Daoy (cell line): ENCODE results near the gene PTDSS2. TPM values are rescaled to one million over a fixed set of nuclear protein-coding genes. Genes with fewer than 3 reads are reported as not detected.
A peak's percentile ranks its signal among the peaks of the same experiment; 100 is the strongest.

Experiments
- DNase-seq: peaks from one replicate; pipeline ENCODE4 v3.0.0-alpha.2; 2015; ENCODE audit warnings: low read depth
- total RNA-seq: library from RNA; depleted of rRNA; stranded (reverse); fragments of >200 nt; shearing (Covaris generic); gene quantifications from 2 replicates; pipeline ENCODE4 v1.2.3, GENCODE V29; 2014

PTDSS2 gene
- total RNA-seq, 1 experiment from 2014 or later = 16.2 TPM

GRCh38 chr11:490186-490929 is 40.3 kb downstream of the PTDSS2 start:
- no peak for DNase-seq

DNA sequence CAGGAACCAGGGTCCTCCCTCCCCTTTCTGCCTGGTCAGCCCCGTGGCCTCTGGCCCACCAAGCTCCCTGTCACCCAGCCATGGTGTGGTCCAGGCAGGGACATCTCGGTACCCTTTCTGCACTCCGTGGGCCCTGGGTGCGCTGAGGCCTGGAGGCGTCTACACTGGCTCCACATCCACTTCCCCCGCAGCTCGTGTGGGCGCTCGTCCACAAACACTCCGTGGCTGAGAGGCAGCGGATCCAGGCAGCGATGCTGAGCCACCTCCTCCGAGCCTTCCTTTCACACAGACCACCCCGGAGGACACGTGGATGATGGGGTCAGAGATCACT is 40.8 kb downstream of the PTDSS2 start:
- DNase-seq = no peak

GRCh38 chr11:491358-491757 is 41.3 kb downstream of the PTDSS2 start:
- DNase-seq = no peak

- DNase-seq = no peak
Observed at GRCh38 chr11:492427-493226, 42.5 kb downstream of the PTDSS2 start.

DNA sequence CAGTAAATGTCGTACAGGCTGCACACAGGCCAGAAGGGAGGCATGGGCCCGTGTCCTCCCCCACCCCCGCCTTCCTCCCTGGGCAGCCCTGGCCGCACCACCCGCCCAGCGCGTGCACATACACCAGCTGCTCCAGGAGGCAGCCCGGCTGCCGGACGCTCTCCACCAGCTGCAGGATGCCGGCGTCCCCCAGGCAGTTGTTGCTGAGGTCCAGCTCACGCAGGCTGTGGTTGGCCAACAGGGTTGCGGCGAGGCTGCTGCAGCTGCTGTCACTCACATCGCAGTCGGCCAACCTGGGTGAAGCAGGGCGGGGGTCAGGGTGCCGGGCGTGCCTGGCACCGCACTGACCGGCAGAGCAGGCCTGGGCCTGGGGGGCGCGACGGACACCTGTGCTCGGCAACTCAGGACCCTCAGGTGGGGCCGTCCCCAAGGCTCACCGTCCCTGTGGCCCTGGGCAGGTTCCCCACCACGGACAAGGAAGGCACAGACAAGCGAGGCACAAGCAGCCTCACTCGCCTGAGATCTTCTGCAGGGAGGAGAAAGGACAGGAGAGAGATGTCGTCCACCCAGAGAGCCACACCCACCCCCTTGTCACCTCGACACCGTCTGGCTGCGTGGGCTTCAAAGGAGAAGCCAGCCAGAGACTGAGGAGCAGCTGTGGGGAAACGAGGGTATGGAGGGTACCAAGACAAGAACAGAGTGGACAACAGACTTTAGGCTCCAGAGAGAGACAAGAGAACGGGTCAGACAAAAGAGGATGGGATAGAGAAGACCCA is 44.9 kb downstream of the PTDSS2 start:
- DNase-seq = no peak

GRCh38 chr11:495537-495931 is 45.5 kb downstream of the PTDSS2 start:
- DNase-seq = no peak

DNA sequence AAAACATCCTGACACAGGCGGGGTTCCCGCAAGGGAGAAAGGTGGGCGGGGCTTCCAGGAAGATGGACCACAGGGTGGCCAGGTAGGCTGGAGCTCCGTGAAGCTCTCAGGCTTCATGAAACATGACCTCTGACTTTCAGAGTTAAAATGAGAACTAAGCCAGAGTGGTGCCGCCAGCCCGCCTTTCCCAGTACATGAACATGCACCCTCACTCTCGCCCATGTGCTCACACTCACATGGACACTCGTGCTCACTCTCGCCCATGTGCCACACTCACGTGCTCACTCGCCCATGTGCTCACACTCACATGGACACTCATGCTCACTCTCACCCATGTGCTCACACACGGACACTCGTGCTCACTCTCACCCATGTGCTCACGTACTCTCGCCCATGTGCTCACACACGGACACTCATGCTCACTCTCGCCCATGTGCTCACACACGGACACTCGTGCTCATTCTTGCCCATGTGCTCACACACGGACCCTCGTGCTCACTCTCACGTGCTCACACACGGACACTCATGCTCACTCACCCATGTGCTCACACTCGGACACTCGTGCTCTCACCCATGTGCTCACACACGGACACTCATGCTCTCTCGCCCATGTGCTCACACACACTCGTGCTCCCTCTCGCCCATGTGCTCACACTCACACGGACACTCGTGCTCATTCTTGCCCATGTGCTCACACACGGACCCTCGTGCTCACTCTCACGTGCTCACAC is 46.9 kb downstream of the PTDSS2 start:
- DNase-seq = no peak

DNA sequence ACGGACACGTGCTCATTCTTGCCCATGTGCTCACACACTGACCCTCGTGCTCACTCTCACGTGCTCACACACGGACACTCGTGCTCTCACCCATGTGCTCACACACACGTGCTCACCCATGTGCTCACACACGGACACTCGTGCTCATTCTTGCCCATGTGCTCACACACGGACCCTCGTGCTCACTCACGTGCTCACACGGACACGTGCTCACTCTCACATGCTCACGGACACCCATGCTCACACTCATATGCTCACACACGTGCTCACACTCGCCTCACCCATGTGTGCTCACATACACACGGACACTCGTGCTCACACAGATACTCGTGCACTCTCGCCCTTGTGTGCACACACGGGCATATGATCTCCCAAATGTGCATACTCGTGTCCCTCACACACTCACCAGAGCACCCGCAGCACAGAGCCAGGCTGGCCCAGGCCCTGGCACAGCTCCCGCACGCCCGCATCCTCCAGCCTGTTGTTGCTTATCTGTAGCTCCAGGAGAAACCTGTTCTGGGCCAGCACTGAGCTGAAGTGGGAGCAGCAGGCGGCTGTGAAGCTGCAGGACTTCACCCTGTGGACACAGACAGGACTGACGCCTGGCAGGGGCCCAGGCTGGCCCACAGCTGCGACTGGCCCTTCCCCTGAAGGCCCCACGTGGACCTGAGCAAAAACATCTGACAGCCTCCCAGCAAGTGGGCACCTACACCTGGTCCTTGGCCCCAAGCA is 47.7 kb downstream of the PTDSS2 start:
- DNase-seq = no peak

- DNase-seq = no peak
Observed at GRCh38 chr11:498297-499181, 48.5 kb downstream of the PTDSS2 start.

DNA sequence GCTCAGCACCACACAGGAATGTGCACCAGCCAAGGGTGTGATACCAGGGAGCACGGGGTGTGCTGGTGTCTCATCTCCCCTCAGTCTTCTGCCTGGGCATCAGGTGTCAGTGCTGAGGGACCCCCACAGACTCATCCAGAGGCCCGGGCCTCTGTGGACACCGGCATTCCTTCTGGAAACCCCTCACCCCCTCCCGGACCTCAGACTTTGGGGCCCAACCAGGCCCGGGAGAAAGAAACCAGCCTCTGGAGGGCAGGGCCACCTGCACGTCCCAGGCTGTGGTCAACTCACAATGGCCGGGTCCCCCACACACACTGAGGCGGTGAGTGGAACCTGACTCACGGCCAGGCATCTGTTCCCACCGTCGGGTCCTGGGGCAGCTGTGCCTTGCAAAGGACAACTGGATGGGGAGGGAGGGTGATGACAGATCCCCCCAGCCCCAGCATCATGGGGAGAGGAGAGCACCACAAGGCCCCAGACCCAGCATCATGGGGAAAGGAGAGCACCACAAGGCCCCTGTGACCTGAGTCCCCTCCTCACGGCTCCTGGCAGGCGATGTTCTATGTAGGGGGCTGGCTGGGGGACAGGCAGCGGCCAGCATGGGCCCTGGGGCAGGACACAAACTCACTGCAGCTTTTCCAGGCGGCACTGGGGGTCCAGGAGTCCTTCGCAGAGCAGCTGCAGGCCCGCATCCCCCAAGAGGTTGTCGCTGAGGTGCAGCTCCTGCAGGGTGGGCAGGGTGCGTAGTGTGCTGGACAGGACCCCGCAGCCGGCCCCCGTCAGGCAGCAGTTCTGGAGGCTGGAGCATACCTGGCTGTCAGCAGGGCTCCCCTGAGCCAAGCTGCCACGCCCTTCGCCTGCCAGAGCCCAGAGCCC is 49.4 kb downstream of the PTDSS2 start:
- no peak for DNase-seq

DNA sequence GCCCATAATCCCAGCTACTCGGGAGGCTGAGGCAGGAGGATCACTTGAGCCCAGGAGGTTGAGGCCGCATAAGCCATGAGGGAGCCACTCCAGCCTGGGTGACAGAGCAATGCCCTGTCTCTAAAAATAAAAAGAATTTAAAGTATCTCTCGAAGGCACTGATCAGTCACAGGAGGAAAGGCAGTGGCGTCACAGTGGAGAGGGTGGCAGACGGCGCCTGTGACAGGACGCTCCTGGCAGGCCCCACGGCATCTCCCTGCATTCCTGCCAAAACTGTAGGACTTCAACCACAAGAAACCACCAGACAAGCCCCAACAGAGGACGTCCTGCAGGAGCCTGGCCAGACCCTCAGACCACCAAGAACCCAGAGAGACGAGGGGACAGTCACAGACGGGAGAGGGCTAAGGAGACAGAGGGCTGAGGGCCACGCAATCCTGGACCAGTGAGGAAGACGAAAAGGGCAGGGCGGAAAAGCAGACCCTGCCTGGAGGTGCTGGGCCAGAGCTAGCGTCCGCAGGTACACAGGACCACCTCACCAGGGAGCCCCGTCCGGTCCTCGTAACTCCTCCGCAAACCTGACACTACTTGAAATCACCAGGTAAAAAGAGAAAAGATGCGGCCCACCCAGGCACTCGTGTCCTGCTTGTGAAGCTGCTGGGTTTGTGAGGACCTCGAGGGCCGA is 51.1 kb downstream of the PTDSS2 start:
- DNase-seq = no peak

DNA sequence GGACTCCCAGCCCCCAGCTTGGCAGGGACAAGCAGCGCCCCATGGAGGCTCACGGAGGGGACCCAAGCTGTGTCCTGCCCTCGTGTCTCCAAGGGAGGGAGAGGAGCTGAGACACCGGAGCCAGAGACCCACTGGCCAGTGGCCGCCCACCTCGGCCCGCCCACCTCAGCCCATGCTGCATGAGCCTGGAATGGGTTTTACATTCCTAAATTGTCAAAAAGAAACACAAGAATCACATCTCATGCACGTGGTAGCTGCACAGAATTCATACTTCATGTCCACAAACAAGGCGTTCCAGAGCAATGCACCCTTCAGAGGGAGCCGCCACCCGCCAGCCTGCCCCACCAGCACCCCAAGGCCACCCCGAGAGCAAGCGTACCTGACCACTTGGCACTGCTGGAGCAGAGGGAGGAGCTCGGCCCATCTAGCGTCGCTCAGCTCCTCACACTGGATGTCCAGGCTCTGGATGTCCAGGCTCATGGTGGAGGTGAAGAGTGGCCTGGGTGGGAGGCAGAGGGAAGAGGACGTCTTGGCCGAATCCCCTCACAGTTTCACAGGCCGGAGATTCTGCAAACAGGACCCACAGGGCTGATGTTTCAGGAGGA is 51.7 kb downstream of the PTDSS2 start:
- DNase-seq = no peak

DNA sequence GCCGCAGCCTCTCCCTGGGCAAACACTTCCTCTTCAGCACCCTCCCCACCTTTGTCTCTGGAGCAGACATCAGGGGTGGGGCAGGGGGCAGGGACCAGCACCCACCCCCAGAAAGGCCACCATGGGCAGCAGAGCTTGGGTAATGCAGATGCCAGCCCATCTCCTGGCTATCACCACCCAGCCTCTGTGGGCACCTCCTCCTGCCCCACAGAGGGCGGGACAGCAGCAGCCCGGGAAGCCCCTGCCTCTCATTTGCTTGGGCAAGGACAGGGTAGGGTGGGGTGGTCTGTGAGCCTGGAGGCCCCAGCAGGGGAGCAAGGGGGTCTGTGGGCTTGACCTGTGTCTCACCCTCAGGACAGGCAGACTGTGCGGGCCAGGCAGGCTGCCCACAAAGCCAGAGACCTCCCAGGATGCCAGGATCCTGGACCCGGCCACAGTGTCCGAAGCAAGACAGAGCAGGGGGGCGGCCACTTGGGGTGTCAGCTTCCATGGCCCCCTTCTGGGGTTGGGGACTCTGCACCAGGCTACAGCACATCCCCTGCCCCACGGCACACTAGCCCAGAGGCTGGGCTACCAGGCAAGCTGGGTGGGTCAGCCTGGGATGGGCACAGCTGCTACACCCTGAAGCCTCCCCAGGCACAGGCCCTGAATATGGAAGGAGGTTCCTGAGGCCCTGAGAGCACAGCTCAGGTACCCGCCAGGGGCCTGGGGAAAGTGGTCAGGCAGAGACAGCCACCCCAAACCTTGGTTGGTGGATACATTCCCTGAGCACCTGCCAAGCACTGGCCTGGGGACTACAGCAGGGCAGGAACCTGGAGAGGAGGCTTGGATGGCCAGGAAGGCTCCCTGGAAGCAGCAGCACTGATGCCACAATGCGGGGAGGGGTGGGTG is 52.5 kb downstream of the PTDSS2 start:
- no peak for DNase-seq

DNA sequence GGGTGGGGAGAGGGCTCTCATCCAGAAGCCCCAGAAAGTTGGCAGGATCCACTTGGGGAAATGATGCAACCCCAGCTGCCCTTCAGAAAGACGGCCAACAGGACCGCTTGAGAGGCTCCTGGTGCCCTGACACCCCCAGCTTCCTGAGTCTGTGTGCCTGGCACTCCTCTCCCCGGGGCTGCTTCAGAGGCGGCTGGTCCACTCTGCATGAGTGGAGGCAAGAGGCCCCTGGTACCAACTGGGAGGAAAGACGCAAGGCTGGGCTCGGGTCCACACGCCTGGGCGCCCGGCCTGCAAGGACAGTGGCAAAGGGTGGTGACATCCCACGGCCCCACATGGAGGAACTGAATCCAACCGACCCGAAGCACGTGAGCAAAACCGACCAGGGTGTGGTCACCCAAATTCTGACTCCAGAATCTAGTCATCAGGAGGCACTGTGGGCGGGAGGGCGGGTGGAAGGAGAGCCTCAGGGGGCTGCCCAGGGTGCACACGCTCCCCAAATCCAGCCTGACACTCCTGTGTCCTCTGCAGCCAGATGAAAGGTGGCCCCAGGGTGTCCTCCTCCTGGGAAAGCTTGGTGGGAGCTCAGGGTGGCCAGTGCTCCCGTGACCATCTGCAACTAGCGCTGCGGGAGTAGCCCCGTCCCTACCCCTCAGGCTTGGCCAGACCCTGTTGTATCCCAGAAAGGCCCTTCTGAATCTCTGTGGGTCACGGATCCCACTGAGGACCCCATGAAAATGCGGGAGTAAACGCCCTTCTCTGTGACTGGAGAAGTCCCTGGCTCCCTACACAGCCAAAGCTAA is 53.3 kb downstream of the PTDSS2 start:
- peak; percentile 29 for DNase-seq

DNA sequence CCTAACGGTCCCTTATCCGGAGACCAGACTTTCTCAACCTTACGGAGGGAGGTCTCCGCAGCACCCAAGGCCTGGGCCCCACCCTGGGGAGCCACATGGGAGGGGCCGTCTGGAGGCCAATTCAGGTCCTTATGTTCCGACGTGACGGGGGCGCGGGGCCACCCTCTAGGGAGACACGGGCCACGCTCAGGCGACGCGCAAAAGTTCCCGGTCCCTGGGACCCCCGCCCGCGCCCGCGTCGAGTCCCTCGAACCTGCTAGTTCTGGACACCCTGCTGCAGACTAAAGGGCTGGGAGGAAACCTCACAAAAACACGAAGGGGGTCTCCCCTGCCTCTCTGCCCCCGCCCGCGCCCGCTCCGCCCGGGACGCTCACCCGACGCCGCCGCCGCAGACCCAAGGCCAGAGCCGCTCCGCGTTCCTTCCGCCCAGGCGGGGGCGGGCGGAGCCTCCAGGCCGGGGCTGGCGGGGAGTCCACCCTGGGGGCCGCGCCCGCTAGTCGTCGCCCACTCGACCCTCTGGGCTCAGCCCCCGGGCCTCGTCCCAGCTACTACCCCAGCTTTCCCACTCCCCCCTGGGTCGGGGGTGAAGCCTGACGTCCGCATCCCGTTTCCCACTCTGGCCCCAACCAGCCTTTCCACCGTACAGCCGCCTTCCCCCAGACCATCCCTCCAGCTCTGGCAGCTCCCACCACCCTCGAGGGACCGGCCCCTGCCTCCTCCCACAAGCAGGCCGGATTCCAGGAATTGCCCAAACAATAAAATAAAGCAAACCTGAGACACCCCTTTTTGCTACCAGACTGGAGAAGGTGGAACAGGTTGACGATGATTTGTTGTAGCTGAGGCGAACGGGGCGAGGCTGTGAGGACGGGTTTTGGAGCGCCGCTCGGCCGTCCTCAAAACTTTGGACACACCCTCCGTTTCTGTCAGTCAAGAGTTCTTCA is 54.2 kb downstream of the PTDSS2 start:
- no peak for DNase-seq
